Stimulated activated CD4-positive, alpha-beta T cell treated with anti-CD3 and anti-CD28 coated beads, TNF-alpha, amount 100 ng/mL, for 48 hours (primary cell): Measurements from ENCODE around the gene ASZ1.
"Not testable (repeated sequence)": the region's sequence is repeated elsewhere in the genome, so short reads cannot be mapped to it uniquely, and the experiment has no call there.

Source experiments
- DNase-seq, 3 donors: peaks; one replicate each; pipeline ENCODE4 v3.0.0-alpha.2; 2020; ENCODE audit warnings: low read depth in 3 of 3

ASZ1 gene, protein sequence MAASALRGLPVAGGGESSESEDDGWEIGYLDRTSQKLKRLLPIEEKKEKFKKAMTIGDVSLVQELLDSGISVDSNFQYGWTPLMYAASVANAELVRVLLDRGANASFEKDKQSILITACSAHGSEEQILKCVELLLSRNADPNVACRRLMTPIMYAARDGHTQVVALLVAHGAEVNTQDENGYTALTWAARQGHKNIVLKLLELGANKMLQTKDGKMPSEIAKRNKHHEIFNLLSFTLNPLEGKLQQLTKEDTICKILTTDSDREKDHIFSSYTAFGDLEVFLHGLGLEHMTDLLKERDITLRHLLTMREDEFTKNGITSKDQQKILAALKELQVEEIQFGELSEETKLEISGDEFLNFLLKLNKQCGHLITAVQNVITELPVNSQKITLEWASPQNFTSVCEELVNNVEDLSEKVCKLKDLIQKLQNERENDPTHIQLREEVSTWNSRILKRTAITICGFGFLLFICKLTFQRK

GRCh38 chr7:117427258-117427701, at the start of gene ASZ1:
Gene ASZ1, minus strand, starts transcription at chr7:117427493. Its CDS starts 33 bp downstream, at chr7:117427460.
- DNase-seq = no peak

DNA sequence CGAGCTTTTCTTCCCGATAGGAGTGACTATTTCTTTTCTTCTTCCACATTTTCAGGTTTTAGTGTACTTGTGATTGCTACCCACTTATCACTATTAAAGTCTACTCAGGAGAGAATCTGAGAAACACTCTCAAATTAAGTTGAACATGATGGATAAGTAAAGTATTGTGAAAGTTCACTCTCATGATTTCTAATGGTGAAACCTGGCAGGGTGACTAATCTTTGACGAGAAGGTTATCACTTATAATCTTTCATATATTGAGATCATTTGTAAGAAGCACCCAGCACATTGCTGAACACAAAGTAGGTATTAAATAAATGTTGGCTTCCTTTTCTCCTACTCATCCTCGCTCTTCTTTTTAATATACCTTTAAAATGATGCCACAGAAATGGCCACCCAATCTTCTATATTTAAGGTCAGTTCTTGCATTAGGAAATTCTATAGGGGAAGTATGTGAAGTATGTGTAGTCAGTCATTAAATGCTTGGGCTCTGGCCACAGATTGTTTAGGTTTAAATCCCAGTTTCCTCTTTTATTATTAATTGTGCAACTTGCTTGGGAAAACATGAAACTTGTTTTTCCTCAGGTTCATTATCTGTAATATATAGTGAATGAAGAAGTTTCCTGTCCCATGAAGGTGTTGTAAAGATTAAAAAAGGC, 49.4 kb upstream of the ASZ1 start:
- no peak for DNase-seq

- no peak for DNase-seq
Measured at GRCh38 chr7:117472335-117472734, 45.0 kb upstream of the ASZ1 start.

DNA sequence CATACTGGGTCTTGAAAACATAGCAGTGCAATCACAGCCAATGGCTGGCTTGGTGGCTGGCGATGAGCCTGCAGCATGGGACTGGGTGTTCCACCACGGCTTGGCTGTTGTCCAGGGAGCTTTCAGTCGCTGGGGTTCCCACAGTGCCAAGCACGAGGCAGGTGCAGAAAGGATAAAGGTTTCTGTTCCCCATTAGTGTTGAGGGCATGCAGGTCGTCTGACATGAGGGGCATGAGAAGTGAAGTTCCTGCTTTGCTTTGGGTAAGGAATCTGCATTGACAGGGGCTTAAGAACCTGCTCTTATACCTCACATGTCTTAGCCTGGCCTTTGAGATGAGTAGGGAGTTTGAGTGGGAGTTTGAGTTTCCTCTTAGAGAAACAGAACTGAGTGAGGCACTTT, 43.5 kb upstream of the ASZ1 start:
- no peak for DNase-seq

DNA sequence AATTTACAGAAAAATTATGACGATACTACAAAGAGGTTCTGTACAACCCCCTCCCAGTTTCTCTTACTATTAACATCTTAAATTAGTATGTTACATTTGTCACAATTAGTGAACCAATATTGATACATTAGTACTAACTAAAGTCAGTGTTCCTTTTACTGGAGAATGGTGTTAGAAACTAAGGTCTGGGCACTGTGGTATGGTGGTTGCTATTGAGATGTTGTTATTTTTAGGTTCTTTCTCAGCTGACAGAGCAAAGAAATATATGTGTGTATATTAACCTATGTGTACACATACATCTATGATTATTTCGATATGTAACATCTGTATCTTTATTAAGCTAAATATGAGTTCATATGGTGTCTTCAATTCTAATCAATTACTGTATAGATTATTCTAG, 40.9 kb upstream of the ASZ1 start:
- no peak for DNase-seq

DNA sequence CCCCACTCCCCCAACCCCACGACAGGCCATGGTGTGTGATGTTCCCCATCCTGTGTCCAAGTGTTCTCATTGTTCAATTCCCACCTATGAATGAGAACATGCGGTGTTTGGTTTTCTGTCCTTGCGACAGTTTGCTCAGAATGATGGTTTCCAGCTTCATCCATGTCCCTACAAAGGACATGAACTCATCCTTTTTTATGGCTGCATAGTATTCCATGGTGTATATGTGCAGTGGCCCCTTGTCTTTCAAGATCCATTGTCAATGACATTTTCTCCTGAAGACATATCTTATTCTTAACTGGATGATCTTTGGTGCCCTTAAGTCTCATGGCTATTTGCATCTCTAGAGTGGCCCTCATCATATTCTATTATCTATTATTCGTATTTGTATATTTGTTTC, 33.5 kb upstream of the ASZ1 start:
- not testable (repeated sequence) for DNase-seq

DNA sequence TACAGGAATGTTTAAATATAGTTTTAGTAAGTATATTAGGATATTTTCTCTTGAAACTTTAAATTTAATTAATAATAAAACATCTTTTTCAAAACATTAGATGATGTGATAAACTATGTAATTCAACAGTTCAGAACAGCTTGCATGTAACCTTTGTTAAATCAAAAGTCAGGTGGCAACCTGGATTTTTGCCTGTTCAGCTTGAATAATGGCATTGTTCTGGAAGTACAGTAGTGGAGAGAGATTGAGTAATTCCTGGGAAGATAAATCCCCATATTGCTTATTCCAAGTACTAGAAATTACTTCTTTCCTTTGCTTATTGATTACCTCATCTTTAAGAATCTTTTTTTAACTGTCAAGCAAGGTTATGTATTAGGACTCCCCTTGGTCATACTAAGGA, 32.4 kb upstream of the ASZ1 start:
- no peak for DNase-seq

- DNase-seq = no peak
Measured at GRCh38 chr7:117458977-117459583, 31.8 kb upstream of the ASZ1 start.

DNA sequence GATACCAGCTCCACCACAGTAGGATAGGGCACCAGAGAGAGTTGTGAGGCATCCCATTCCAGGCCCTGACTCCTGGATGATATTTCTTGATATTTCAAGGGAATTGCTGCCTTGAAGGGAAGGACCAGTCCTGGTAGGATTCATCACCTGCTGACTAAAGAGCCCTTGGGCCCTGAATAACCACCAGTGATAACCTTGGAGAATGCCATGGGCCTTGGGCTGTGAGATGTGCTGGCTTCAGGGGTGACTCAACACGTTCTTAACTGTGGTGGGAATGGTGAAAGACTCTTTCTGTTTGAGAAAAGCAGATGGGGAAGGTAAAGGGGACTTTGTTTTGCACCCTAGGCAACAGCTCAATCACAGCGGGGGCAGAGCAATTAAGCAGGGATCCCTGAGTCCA, 21.4 kb upstream of the ASZ1 start:
- no peak for DNase-seq

DNA sequence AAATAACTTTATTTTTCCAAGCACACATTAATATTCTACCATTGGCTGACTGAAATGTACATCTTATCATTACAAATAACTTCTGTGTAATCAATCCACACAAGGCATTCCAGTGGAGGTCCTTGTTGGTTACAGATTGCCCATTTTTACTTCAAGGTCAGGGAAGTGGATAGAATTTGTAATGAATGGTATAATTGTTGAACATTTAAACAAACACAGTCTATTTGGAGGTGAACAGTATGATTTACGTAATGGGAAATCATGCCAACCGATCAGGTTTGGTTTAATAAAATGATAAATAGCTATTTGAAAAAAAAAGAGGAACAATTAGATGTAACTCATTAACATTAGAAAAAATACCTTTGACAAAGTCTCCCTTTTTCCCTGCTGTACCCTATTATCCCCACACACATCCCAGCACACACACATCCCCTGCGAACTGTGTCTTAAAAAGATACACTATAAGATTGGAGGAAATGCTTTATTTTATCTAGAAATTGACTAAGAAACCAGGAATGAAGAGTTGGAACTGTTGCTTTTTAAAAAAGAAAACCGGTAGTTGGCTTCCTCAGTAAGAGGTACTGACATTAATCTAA, 19.0 kb upstream of the ASZ1 start:
- no peak for DNase-seq

DNA sequence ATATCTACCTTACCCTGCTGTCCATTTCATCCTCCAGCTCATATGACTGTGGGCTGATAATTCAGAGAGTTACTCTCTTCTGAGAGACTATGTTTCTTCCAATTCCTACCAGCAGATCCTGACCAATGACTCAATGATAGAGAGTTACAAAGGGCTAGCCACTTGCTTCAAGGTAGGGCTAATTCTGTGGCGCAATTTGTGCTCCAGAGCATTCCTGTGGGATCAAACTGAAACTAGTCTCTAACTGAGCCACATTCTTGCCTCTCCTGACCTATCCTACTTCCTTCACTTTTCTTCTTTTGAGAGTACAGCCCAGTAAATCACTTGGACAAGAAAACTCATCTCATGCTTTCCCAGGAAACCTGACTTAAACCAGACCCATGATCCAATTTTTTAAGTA, 17.9 kb upstream of the ASZ1 start:
- DNase-seq = no peak

DNA sequence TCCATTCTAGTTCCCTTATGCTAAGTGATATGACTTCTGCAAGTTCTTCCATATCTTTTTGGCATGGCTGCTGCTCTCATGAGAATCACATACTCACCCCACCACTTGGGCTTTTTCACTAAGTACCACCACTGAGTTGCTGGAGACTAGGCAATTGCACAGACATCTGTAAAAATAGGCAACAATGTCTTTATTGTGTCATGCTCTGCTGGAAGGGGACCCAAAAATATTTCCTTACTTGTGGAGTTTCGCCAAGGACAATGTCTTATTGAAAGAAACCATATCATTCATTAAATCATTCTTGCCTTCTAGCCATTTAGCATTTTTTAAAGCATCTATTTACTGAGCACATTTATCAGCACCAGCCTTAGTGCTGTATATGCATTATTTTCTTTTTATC, 17.4 kb upstream of the ASZ1 start:
- no peak for DNase-seq

- DNase-seq = no peak
Measured at GRCh38 chr7:117435475-117436043, 8.3 kb upstream of the ASZ1 start.

DNA sequence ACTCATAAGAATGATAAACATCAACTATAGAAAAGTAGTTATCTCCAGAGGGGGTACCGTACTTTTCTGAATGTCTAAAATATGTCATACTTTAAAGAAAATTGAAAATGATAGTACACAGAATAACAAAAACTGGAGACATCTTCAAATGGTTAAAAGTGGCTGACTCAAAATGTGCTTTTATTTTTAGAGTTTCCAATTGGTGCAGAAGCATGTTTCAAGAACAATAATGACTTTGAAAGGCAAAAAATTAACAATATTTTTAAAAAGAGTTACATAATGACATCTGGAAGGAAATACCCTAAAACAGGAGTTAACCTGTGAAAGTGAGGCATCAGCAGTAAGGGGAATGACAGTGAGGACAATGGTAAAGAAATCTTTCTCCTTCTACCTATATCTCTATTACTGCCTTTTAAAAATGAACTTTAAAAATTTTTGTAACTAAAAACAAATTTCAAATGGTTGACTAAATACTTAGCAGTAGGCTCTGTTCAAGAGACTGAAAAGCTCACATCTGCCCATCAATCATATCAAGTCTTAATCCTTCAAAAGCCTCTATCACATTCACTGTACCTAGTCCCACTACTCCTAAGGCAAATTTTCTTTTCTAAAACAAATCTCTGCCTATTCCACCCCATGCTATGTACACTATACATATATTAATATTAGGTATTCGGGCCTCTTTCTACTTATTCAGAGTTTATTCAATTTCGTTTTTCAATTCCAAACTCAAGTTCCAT, 3.0 kb downstream of the ASZ1 start:
- DNase-seq = no peak

DNA sequence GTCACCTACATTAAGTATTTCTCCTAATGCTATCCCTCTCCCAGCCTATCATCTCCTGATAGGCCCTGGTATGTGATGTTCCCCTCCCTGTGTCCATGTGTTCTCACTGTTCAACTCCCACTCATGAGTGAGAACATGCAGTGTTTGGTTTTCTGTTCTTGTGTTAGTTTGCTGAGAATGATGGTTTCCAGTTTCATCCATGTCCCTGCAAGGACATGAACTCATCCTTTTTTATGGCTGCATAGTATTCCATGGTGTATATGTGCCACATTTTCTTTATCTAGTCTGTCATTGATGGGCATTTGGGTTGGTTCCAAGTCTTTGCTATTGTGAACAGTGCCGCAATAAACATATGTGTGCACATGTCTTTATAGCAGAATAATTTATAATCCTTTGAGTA, 12.7 kb downstream of the ASZ1 start:
- DNase-seq = not testable (repeated sequence)

GRCh38 chr7:117412946-117413559, 14.2 kb downstream of the ASZ1 start:
- no peak for DNase-seq

DNA sequence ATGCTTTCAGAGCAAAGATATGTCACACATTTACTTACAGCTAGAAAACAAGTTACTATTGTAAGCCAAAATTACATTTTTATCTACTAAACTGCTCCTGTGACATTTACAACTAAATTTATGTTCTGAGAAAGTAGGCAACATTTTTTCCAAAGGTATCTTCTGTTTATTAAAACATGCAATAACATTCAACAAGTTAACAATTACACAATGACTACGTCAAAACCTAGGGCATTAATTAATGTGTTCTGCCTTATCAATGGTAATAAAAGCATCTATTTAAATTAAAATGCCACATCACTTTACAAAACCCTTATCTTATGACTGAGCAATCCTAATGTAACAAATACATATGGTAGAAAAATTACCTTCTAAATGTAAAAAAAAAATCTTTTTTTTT, 14.9 kb downstream of the ASZ1 start:
- no peak for DNase-seq

DNA sequence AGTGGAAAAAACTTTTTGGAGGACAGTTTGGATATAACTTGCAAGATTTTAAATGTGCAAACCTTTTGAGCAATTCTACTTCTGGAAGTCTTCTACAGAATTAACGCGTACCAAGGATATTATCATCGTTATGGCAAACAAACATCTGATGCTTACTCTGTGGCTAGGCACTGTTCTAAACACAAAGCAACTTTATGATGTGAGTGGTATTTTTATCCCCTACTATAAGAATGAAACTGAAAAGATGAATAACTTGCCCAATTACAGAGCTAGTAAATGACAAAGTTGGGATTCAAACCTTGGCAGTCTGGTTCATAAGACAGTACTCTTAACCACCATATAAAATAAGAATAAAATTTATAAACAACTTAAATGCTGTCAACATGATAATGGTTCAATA, 15.8 kb downstream of the ASZ1 start:
- no peak for DNase-seq

- DNase-seq = no peak
Measured at GRCh38 chr7:117408831-117409230, 18.5 kb downstream of the ASZ1 start.

GRCh38 chr7:117405519-117405918, 21.8 kb downstream of the ASZ1 start:
- DNase-seq = no peak

- no peak for DNase-seq
Measured at GRCh38 chr7:117403737-117404136, 23.6 kb downstream of the ASZ1 start.
